ENCODE data around the gene MAFF. TPM values are rescaled to one million over a fixed set of nuclear protein-coding genes. Genes with fewer than 3 reads are reported as not detected.

The MAFF gene
- total and polyA plus RNA-seq, 9 of the 15 experiments (the other 6 are each of a cell fraction or from before 2014, with no cell fraction given), result 0.51 to 8.0 (median 5.4) TPM

GRCh38 chr22:38201371-38201710 is 453 bp upstream of the MAFF start (continued):
- TF ChIP-seq VEZF1 (CRISPR knock-in tag; IDR thresholded peaks at IDR 0.05) (no peak), SIX5 (IDR thresholded peaks at IDR 0.05; ENCODE audit: borderline replicate concordance in 1 of 2, insufficient read depth in 1 of 2, low read depth in 1 of 2, low read length in 2 of 2) (no peak), BRCA1 (IDR thresholded peaks at IDR 0.05) (no peak), BRCA1 (CRISPR knock-in tag; IDR thresholded peaks at IDR 0.05) (no peak), HOXB6 (CRISPR knock-in tag; IDR thresholded peaks at IDR 0.05; ENCODE audit: borderline replicate concordance) (no peak), FOXJ3 (CRISPR knock-in tag; IDR thresholded peaks at IDR 0.05) (no peak), ZNF592 (IDR thresholded peaks at IDR 0.05) (no peak)
